ENCODE data around the gene C1QL2. TPM values are rescaled to one million over a fixed set of nuclear protein-coding genes. Genes with fewer than 3 reads are reported as not detected.

The C1QL2 gene
- total RNA-seq, 1 donor from 2014 or later, result not detected

DNA sequence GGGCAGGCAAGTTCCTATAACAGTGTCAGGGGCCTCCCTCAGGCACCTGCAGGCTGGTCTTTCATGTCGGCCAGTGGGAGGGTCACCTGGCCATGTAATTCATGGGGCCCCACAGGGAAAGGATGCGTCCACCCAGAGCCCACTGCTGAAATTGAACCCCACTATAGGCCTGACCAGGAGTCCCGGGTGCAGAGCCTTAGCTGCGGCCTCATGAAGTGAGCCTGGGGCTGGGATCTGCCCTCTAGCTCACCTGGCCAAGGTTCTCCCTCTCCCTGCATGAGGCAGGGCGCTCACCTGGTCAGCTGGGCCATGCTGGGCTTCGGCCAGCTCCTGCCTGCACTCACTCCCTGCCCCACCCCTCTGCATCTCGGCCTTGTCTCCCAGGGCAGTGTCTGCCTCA lies 41.1 kb downstream of the C1QL2 start:
- H3K27me3 ChIP-seq (ENCODE audit: low read depth), result peaks cover 95% of the 10 kb centered on the region
- no peak for TF ChIP-seq CTCF (IDR thresholded peaks at IDR 0.05; ENCODE audit: borderline replicate concordance)
- no peaks in the 10 kb centered on the region for H3K4me1 ChIP-seq
- no peak overlapping the region for H3K4me3 ChIP-seq
- H3K36me3 ChIP-seq, result no peaks in the 10 kb centered on the region
- intact Hi-C loops (cut with micrococcal nuclease), result no loop called here
- DNase-seq, result no peak
- H3K9me3 ChIP-seq (replicated peaks), result no peaks in the 10 kb centered on the region
- H3K27ac ChIP-seq (replicated peaks), result no peak overlapping the region

GRCh38 chr2:119116411-119117295 lies 41.9 kb downstream of the C1QL2 start:
- TF ChIP-seq CTCF (IDR thresholded peaks at IDR 0.05; ENCODE audit: borderline replicate concordance), result no peak
- Histone ChIP-seq H3K27me3 (ENCODE audit: low read depth) (peaks cover 95% of the 10 kb centered on the region), H3K4me3 (no peak overlapping the region), H3K4me1 (no peaks in the 10 kb centered on the region), H3K36me3 (no peaks in the 10 kb centered on the region), H3K9me3 (replicated peaks) (no peaks in the 10 kb centered on the region), H3K27ac (replicated peaks) (no peak overlapping the region)
- intact Hi-C loops (cut with micrococcal nuclease), result no loop called here
- DNase-seq, result no peak

DNA sequence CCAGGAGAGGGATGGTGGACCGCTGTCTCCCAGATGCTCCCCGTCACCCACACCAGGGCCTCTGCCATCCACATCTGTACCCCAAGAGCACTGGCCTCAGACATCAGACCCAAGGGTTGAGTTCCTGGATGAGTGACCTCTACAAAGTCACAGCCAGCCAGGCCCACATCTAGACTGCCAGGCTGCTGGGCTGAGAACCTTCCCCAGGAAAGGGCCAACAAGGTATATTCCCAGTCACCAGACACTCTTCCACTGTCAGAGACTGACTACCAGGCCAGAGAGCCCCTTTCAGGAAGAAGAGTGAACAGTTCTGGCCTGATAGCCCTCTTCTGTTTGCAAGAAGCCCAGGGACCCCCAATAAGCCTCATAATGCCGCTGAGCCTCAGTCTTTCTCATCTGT lies 44.3 kb downstream of the C1QL2 start:
- Histone ChIP-seq H3K4me3 (no peak overlapping the region), H3K9me3 (replicated peaks) (peaks cover 11% of the 10 kb centered on the region), H3K4me1 (no peaks in the 10 kb centered on the region), H3K27me3 (ENCODE audit: low read depth) (peaks cover 85% of the 10 kb centered on the region), H3K36me3 (no peaks in the 10 kb centered on the region), H3K27ac (replicated peaks) (no peak overlapping the region)
- TF ChIP-seq CTCF (IDR thresholded peaks at IDR 0.05; ENCODE audit: borderline replicate concordance), result no peak
- DNase-seq, result no peak
- intact Hi-C loops (cut with micrococcal nuclease), result no loop called here

- Histone ChIP-seq H3K27me3 (ENCODE audit: low read depth) (peaks cover 79% of the 10 kb centered on the region), H3K27ac (replicated peaks) (no peak overlapping the region), H3K9me3 (replicated peaks) (peaks cover 11% of the 10 kb centered on the region), H3K36me3 (no peaks in the 10 kb centered on the region), H3K4me1 (no peaks in the 10 kb centered on the region), H3K4me3 (no peak overlapping the region)
- intact Hi-C loops (cut with micrococcal nuclease), result no loop called here
- TF ChIP-seq CTCF (IDR thresholded peaks at IDR 0.05; ENCODE audit: borderline replicate concordance), result no peak
- no peak for DNase-seq
Observed at GRCh38 chr2:119113489-119113770, 45.1 kb downstream of the C1QL2 start.

DNA sequence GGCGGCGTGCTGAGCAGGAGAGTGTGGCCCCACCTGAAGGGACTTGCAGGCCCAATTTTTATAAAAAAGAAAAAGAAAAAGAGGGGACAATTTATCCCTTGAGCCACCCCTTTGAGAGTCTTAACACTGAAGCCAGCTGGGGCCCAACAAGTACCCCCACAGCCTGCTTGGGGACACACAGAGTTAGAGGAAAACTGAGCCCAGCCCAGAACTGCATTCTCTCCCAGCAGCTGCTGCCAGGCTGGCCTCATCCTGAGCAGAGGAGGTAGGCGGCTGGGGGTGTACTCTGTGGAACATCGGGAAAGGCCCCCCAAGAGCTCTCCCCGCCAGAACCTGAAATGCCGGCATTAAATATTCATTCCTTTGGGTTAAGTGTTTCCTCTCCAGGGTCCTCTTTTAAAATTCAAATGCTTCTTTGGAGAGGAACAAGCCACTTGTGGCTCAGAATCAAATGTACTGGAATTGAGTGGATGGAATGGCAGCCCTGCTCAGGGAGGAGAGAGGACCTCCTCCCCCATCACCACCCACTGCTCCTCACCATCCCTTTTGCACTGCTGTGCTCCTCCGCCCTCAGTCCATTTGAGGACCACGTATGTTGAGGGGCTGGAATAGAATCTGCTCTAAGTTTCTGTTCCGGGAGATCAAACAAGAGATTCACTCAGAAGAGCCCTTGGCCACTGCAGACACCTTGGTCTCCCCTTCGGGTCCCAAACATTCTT lies 45.6 kb downstream of the C1QL2 start:
- Histone ChIP-seq H3K4me1 (no peaks in the 10 kb centered on the region), H3K27me3 (ENCODE audit: low read depth) (peaks cover 79% of the 10 kb centered on the region), H3K9me3 (replicated peaks) (peaks cover 11% of the 10 kb centered on the region), H3K4me3 (no peak overlapping the region), H3K27ac (replicated peaks) (no peak overlapping the region), H3K36me3 (no peaks in the 10 kb centered on the region)
- DNase-seq, result no peak
- TF ChIP-seq CTCF (IDR thresholded peaks at IDR 0.05; ENCODE audit: borderline replicate concordance), result no peak
- intact Hi-C loops (cut with micrococcal nuclease), result no loop called here

Data from left ventricle myocardium inferior (tissue), 1 donor.